CD1c-positive myeloid dendritic cell (primary cell): ENCODE results near the gene PFKP.
"Not testable (repeated sequence)": the region's sequence is repeated elsewhere in the genome, so short reads cannot be mapped to it uniquely, and the experiment has no call there.

Source experiments
- DNase-seq: peaks from one replicate; pipeline ENCODE4 v3.0.0-alpha.2; 2016; ENCODE audit errors: extremely low spot score

PFKP gene

GRCh38 chr10:3098689-3099088 is 31.3 kb downstream of the PFKP start:
- no peak for DNase-seq

DNA sequence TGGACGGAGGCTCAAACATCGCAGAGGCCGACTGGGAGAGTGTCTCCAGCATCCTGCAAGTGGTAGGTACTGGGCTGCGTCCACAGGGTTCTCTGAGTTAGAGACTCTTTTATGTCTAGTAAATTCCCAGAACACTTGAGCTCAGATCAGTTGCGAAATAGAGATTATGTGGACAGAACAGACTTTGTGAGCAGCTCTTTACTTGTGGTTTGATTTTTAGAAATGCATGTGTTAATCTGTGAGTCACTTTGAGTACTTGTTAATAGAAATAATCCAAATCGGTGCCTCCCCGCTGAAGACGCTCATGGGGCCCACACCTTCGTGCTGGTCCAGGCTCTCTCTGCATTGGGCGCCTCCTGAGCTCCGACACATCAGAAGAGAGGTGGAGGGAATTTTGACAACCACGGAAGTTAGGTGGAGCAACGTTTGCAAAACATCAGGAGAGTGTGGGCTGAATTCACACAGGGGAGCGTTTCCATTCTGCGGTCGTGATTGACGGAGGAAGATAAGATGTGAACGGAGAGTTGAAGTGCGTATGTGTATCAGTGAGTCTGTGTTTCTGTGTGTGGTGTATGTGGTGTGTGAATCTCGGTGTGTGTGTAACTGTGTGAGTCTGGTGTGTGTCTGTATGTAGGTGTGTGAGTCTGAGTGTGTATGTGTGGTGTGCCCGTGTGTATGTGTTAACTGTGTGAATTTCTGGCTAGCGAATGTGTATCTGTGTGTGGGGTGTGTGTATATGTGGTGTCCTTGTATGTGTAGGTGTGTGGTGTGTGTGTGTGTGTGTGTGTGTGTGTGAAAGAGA is 32.1 kb downstream of the PFKP start:
- peak; percentile 23 for DNase-seq

DNA sequence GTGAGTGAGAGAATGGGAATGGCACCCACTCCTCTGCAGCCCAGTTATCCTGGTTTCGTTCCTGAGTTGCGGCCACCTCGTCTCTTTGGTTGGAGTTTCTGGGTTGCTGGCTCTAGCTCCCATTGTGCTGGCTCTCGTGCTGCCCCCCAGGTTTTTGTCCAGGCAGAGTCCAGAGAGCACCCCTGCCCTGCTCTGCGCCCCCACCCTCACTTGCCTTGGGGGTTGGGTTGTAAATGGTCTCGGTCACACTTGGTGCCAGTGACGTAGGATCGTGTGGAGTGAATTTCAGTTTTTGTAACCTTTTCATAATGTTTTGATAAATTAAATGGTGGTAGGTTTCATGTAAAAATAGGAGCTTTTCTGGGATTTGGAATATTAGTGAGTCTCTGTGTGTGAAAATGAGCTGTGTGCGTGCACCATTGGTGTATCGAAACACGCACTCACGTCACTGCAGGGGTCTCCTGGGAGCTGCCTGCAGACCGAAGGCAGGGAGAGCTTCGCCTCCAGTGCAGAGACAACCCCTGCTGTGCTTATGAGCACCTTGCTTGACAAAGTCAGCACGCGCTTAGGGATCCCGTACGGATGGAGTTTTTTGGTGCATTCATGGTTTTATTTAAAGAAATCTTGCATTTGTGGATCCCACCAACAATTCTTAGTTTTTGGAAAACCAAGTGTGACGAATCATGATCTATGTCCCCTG is 32.9 kb downstream of the PFKP start:
- no peak for DNase-seq

DNA sequence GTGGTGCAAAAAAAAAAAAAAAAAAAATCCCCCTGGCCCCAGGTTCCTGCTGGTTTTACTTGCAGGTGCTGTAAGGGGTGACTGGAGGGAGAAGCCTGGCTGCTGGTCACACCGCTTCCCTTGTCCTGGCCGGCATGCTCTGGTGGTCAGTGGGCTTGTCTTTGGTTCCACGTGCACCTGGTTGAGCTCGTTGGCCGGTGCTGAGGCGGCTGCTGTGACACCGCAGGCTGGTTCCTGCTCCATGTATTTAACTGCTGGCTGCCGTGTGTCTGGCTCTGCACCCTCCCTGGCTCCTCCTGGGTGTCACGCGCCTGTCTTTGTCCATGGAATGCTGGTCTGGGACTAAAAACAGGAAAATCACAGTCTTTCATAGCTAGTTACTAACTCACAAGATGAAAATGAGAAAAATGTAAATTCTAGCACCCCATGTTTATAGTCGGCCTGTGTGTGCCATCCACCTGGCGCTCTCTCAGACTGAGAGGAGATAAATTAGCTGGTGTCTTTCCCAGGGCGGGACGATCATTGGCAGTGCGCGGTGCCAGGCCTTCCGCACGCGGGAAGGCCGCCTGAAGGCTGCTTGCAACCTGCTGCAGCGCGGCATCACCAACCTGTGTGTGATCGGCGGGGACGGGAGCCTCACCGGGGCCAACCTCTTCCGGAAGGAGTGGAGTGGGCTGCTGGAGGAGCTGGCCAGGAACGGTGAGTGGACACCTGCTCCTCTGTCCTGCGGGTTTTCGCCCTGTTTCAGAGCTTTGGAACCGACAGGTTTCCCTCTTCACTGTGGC is 33.7 kb downstream of the PFKP start:
- DNase-seq, result no peak

DNA sequence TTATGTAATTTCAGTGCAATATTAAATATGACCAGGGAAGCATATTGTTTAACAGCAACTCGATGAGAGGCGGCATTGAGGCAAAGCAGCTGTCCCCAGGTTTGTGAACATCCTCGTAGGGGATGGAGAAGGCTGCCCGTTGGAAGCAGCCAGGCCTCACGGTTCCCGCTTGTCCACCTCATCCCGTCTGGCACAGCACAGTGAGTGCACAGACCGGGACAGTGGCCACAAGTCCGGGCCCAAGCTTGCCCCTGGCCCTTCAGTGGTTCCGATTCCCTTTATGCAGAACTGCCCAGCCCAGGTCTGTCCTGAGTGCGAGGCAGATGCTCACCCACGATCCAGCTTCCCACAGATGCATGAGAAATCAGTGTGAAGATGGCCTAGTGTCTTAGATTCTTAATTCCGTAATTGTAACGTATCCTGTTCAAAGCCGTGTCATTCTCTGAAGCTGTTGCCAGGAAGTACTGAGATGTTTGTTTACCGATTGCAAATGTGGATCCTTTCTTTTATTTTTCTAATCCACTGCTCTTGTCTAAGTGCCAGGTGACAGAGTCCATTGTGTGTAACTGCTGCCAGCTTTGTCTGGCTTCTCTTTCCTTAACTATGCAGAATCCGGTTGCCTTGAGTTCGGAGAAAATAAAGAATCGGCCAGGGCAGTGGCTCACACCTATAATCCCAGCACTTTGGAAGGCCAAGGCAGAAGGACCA is 35.5 kb downstream of the PFKP start:
- DNase-seq, result no peak

GRCh38 chr10:3103646-3104045 is 36.3 kb downstream of the PFKP start:
- DNase-seq, result no peak

DNA sequence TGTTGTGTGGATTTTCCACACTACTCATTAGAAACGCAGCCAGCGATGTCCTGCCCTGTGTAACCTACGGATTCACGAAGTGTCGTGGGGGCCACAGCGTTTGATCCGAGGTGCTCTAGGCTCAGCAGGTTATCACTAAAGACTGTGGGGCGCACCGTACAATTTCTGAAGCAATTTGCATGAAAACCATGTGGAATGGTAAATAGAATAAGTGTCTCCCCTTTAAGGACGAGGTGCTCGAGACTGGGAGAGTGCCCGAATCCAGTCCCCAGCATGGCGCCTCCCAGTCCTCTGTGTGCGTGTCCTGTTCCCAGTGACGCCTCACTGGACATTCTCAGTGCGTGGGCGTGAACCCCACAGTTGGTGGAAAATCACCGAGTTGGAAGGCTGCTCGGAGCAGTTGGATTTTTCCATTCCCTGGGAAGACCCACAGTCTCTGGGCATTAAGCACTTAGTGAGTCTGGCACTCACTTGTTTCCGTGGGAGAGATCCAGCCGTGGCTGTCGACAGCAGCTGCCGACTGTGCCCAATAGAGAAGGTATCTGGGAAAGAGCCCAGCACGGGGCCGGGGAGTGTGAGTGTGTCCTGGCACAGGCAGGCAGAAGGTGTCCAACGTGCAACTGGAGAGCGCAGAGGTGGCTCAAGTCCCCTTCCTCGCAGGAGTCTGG is 37.0 kb downstream of the PFKP start:
- no peak for DNase-seq

DNA sequence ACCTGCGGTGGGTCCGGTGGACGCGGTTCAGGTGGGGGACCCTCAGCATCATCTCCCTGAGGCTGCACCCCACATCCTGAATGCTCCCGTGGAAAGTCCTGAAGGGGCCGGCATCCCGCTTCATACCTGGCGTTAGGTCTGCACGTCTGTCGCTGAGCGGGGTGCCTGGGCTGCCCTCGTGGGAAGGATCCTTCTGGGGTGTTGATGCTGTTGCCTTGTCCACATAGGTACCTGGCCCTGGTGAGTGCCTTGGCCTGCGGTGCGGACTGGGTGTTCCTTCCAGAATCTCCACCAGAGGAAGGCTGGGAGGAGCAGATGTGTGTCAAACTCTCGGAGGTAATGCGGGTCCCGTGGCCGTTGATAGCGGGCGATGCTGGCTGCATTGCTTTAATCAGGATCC is 37.8 kb downstream of the PFKP start:
- DNase-seq, result no peak

- DNase-seq, result no peak
Measured at GRCh38 chr10:3105905-3106304, 38.6 kb downstream of the PFKP start.

- DNase-seq, result not testable (repeated sequence)
Measured at GRCh38 chr10:3106328-3106727, 39.0 kb downstream of the PFKP start.

DNA sequence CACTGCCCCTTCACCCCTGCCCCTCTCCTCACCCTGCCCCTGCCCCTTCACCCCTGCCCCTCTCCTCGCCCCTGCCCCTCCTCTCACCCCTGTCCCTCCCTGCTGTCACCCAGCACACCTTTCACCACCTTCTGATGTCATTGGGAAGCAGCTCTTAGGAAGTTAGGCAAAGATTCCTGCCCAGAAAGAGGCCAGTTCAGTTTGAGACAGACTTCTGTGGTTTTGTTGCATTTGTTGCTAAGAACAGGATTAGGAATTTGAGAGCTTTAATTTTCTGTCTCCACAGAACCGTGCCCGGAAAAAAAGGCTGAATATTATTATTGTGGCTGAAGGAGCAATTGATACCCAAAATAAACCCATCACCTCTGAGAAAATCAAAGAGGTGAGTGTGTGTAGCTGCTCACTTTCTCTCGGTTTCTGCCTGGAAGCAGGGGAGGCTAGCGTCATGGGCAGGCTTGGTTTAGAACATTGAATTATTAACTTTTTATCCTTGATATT is 39.6 kb downstream of the PFKP start:
- no peak for DNase-seq

GRCh38 chr10:3107426-3107961 is 40.1 kb downstream of the PFKP start:
- DNase-seq, result no peak

DNA sequence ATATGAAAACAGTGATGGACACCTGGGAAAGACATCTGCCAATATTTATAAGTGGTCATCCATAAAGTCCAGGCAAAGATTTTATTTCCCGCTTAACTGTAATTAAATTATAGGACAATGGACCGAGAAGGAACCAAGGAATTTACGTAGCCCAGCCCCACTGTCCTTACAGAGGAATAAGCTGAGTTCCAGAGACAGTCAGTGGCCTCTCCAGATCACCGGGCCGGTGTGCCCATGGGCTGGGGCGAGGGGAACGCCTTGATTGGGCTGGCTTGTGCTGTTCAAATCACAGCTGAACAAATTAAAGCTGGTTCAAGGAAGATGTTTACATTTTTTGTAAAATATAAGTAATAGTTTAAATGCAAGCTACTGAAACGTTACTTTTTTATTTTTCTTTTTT is 40.7 kb downstream of the PFKP start:
- no peak for DNase-seq

- DNase-seq, result no peak
Measured at GRCh38 chr10:3108575-3109105, 41.3 kb downstream of the PFKP start.

DNA sequence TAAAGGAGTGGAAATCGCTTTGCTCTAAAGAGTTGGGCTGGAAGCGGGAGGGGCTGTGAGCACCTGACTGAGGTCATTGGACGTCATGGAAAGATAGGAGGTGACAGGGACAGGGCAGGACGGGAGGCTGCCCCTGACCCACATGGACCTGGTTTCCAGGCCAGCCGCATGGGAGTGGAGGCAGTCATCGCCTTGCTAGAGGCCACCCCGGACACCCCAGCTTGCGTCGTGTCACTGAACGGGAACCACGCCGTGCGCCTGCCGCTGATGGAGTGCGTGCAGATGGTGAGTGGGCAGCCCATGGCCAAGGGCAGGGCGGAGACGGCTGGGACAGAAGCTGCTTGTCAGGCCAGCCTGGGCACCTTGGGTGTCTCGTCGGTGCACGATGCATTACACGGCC is 41.8 kb downstream of the PFKP start:
- DNase-seq, result no peak

DNA sequence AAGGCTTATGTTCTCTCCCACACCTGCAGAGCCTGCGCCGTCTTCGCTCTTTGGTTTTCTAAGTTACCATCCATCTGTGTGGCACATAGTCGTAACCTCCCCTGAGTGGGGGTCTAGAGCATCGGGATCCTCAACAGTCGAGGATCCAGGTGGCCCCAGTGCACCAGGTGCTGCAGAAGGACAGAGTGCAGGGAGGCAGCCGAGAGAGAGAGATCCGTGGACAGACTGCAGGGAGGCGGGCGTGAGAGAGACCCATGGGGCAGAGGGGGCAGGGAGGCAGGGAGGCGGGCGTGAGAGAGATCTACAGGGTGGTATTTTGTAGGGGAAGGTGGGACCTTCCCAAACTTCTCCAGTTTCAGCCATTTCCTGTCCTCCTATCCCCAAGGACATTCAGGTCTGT is 42.3 kb downstream of the PFKP start:
- no peak for DNase-seq

DNA sequence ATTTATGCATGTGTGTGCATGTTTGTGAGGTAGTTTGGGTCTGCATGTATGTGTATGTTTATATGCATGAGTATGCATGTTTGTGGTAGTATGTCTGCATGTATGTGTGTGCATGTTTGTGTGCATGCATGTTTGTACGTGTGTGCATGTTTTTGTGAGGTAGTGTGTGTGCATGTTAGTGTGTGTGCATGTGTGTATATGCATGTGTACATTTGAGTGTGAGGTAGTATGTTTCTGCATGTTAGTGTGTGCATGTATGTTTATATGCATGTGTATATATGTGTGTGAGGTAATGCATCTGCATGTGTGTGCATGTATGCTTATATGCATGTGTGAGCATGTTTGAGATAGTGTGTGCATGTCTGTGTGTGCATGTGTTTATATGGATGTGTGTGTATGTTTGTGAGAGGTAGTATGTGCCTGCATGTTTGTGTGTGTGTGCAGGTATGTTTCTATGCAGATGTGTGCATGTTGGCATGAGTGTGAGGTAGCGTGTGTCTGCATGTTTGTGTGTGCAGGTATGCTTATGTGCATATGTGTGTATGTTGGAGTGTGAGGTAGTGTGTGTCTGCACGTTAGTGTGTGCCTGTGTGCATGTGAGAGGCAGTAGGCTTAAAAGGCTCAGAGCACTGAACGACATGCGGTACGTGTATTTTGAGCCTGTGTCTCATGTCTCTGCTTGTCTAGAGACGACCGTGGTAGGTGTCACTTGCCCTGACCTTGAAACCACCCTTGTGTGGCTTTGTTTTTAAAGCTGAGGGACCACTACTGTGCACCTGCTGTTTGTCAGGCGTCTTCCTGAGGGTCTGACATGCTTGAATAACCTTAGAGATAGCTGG is 43.7 kb downstream of the PFKP start:
- DNase-seq, result no peak

DNA sequence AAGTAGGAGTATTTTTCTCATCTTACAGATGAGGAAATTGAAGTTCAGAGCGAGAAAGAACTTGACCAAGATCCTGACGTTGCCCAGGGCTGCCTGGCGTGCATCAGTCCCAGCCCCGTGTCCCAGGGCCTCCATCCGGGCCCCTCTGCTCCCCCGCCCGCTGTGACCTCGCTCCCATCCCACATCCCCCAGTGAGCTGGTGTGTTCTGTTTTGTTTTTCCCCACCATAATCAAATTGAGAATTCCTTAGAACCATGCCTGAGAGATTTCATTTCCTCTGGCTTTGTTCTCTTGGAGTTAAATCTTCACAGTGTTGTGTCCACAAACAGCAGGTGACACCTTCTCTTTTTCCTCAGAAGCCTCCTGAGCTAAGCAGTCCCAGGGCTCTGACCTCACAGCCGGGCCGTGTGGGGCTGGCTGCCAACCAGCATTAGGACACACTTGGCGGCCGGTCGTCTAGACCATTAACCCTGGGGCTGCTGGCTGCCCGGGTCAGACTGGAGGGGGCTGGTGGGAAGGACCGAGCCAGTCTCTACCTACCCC is 44.3 kb downstream of the PFKP start:
- DNase-seq, result no peak

DNA sequence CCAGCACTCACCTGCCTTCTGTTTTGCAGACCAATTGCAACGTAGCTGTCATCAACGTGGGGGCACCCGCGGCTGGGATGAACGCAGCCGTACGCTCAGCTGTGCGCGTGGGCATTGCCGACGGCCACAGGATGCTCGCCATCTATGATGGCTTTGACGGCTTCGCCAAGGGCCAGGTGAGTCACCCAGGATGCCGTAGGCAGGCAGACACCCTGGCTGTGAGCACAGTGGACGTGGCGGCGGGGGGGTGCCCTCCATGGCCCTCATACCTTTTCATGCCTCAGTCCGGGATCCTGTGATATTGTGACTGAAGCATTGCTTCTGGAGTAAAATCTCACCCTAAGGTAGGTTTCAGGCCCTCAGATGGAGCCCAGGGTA is 46.0 kb downstream of the PFKP start:
- no peak for DNase-seq

- DNase-seq, result no peak
Measured at GRCh38 chr10:3115685-3116084, 48.3 kb downstream of the PFKP start.
